ENCODE data around the gene TNRC6C. TPM values are rescaled to one million over a fixed set of nuclear protein-coding genes. Genes with fewer than 3 reads are reported as not detected.
A peak's percentile ranks its signal among the peaks of the same experiment; 100 is the strongest.

The TNRC6C gene
- total and polyA plus RNA-seq, 2 of the 13 experiments (the other 11 are each of a cell fraction or from before 2014, with no cell fraction given) = 0.66 to 4.9 TPM

DNA sequence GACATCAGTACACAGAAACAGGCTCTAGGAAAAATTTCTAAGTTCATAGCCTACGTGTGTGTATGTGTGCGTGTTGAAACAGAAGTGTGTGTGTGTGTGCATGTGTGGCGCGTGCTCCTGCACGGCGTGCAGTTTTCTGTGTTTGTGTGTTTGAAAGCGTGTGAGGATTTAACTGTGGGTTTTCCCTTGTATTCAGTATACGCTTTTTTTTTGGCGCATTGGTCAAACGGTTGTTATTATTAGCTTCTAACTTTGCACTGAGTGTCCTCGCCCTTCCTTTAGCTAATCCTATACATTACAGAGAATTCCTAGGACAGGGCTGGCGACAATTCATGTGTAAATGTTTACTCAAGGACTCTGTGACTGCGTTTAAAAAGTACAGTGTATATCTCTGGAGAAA is 147.0 kb downstream of the TNRC6C start (continued):
- TF ChIP-seq, protein P1, sequence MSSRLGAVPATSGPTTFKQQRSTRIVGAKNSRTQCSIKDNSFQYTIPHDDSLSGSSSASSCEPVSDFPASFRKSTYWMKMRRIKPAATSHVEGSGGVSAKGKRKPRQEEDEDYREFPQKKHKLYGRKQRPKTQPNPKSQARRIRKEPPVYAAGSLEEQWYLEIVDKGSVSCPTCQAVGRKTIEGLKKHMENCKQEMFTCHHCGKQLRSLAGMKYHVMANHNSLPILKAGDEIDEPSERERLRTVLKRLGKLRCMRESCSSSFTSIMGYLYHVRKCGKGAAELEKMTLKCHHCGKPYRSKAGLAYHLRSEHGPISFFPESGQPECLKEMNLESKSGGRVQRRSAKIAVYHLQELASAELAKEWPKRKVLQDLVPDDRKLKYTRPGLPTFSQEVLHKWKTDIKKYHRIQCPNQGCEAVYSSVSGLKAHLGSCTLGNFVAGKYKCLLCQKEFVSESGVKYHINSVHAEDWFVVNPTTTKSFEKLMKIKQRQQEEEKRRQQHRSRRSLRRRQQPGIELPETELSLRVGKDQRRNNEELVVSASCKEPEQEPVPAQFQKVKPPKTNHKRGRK (CRISPR knock-in tag; IDR thresholded peaks at IDR 0.05) = no peak
- TF ChIP-seq, protein P2, sequence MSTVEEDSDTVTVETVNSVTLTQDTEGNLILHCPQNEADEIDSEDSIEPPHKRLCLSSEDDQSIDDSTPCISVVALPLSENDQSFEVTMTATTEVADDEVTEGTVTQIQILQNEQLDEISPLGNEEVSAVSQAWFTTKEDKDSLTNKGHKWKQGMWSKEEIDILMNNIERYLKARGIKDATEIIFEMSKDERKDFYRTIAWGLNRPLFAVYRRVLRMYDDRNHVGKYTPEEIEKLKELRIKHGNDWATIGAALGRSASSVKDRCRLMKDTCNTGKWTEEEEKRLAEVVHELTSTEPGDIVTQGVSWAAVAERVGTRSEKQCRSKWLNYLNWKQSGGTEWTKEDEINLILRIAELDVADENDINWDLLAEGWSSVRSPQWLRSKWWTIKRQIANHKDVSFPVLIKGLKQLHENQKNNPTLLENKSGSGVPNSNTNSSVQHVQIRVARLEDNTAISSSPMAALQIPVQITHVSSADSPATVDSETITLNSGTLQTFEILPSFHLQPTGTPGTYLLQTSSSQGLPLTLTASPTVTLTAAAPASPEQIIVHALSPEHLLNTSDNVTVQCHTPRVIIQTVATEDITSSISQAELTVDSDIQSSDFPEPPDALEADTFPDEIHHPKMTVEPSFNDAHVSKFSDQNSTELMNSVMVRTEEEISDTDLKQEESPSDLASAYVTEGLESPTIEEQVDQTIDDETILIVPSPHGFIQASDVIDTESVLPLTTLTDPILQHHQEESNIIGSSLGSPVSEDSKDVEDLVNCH (CRISPR knock-in tag; IDR thresholded peaks at IDR 0.05) = no peak
- TF ChIP-seq KLF6 (CRISPR knock-in tag; IDR thresholded peaks at IDR 0.05) = no peak
- no peak for TF ChIP-seq SMYD3 (CRISPR knock-in tag; IDR thresholded peaks at IDR 0.05)
- TF ChIP-seq ZFP41 (CRISPR knock-in tag; IDR thresholded peaks at IDR 0.05; ENCODE audit: borderline replicate concordance) = no peak
- TF ChIP-seq SALL1 (CRISPR knock-in tag; IDR thresholded peaks at IDR 0.05) = peak; percentile 51; the same call in 1 of the 2 replicates
- TF ChIP-seq, protein P3, sequence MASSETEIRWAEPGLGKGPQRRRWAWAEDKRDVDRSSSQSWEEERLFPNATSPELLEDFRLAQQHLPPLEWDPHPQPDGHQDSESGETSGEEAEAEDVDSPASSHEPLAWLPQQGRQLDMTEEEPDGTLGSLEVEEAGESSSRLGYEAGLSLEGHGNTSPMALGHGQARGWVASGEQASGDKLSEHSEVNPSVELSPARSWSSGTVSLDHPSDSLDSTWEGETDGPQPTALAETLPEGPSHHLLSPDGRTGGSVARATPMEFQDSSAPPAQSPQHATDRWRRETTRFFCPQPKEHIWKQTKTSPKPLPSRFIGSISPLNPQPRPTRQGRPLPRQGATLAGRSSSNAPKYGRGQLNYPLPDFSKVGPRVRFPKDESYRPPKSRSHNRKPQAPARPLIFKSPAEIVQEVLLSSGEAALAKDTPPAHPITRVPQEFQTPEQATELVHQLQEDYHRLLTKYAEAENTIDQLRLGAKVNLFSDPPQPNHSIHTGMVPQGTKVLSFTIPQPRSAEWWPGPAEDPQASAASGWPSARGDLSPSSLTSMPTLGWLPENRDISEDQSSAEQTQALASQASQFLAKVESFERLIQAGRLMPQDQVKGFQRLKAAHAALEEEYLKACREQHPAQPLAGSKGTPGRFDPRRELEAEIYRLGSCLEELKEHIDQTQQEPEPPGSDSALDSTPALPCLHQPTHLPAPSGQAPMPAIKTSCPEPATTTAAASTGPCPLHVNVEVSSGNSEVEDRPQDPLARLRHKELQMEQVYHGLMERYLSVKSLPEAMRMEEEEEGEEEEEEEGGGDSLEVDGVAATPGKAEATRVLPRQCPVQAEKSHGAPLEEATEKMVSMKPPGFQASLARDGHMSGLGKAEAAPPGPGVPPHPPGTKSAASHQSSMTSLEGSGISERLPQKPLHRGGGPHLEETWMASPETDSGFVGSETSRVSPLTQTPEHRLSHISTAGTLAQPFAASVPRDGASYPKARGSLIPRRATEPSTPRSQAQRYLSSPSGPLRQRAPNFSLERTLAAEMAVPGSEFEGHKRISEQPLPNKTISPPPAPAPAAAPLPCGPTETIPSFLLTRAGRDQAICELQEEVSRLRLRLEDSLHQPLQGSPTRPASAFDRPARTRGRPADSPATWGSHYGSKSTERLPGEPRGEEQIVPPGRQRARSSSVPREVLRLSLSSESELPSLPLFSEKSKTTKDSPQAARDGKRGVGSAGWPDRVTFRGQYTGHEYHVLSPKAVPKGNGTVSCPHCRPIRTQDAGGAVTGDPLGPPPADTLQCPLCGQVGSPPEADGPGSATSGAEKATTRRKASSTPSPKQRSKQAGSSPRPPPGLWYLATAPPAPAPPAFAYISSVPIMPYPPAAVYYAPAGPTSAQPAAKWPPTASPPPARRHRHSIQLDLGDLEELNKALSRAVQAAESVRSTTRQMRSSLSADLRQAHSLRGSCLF (CRISPR knock-in tag; IDR thresholded peaks at IDR 0.05; ENCODE audit: borderline replicate concordance) = no peak
- TF ChIP-seq ZNF326 (CRISPR knock-in tag; IDR thresholded peaks at IDR 0.05; ENCODE audit: borderline replicate concordance) = no peak
- no peak for TF ChIP-seq SRSF9 (IDR thresholded peaks at IDR 0.05; ENCODE audit: borderline replicate concordance, insufficient read depth, low read depth, low read length, poor library complexity, severe bottlenecking)
- peak; percentile 42; the same call in 1 of the 2 replicates for TF ChIP-seq TBX2 (CRISPR knock-in tag; IDR thresholded peaks at IDR 0.05; ENCODE audit: borderline replicate concordance)
- TF ChIP-seq, protein P4, sequence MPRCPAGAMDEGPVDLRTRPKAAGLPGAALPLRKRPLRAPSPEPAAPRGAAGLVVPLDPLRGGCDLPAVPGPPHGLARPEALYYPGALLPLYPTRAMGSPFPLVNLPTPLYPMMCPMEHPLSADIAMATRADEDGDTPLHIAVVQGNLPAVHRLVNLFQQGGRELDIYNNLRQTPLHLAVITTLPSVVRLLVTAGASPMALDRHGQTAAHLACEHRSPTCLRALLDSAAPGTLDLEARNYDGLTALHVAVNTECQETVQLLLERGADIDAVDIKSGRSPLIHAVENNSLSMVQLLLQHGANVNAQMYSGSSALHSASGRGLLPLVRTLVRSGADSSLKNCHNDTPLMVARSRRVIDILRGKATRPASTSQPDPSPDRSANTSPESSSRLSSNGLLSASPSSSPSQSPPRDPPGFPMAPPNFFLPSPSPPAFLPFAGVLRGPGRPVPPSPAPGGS (CRISPR knock-in tag; IDR thresholded peaks at IDR 0.05) = no peak
- peak; percentile 27; the same call in 1 of the 2 replicates for TF ChIP-seq NCOR1 (IDR thresholded peaks at IDR 0.05; ENCODE audit: borderline replicate concordance, low read length)
- TF ChIP-seq DR1 (CRISPR knock-in tag; IDR thresholded peaks at IDR 0.05) = no peak
- no peak for TF ChIP-seq MTF1 (CRISPR knock-in tag; IDR thresholded peaks at IDR 0.05)
- TF ChIP-seq, protein P5, sequence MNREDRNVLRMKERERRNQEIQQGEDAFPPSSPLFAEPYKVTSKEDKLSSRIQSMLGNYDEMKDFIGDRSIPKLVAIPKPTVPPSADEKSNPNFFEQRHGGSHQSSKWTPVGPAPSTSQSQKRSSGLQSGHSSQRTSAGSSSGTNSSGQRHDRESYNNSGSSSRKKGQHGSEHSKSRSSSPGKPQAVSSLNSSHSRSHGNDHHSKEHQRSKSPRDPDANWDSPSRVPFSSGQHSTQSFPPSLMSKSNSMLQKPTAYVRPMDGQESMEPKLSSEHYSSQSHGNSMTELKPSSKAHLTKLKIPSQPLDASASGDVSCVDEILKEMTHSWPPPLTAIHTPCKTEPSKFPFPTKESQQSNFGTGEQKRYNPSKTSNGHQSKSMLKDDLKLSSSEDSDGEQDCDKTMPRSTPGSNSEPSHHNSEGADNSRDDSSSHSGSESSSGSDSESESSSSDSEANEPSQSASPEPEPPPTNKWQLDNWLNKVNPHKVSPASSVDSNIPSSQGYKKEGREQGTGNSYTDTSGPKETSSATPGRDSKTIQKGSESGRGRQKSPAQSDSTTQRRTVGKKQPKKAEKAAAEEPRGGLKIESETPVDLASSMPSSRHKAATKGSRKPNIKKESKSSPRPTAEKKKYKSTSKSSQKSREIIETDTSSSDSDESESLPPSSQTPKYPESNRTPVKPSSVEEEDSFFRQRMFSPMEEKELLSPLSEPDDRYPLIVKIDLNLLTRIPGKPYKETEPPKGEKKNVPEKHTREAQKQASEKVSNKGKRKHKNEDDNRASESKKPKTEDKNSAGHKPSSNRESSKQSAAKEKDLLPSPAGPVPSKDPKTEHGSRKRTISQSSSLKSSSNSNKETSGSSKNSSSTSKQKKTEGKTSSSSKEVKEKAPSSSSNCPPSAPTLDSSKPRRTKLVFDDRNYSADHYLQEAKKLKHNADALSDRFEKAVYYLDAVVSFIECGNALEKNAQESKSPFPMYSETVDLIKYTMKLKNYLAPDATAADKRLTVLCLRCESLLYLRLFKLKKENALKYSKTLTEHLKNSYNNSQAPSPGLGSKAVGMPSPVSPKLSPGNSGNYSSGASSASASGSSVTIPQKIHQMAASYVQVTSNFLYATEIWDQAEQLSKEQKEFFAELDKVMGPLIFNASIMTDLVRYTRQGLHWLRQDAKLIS (CRISPR knock-in tag; IDR thresholded peaks at IDR 0.05) = no peak
